WERI-Rb-1 (cell line): ENCODE results near the gene PACS1.

Source experiments
- DNase-seq: peaks from one replicate; pipeline ENCODE4 v3.0.0-alpha.2; 2020
- H3K27ac ChIP-seq: fragments of 250-450 bp; sonication (Bioruptor Pico); 2 replicates; pipeline ENCODE4 v1.5.1; 2020; ENCODE audit warnings: mild to moderate bottlenecking, moderate library complexity
- H3K27me3 ChIP-seq: fragments of 250-450 bp; sonication (Bioruptor Pico); 2 replicates; pipeline ENCODE4 v1.5.1; 2021; ENCODE audit warnings: mild to moderate bottlenecking, low read depth, moderate library complexity; ENCODE audit not compliant: insufficient read depth, severe bottlenecking
- H3K36me3 ChIP-seq: fragments of 250-450 bp; sonication (Bioruptor Pico); 2 replicates; pipeline ENCODE4 v1.5.1; 2020; ENCODE audit warnings: mild to moderate bottlenecking, moderate library complexity
- H3K4me3 ChIP-seq: 2 replicates; pipeline ENCODE4 v1.5.1; 2011; ENCODE audit warnings: low read depth, mild to moderate bottlenecking, control low read depth, low read length
- H3K9me3 ChIP-seq: fragments of 250-450 bp; sonication (Bioruptor Pico); 2 replicates; pipeline ENCODE4 v1.5.1; 2021; ENCODE audit warnings: mild to moderate bottlenecking, moderate library complexity; ENCODE audit not compliant: severe bottlenecking
- TF ChIP-seq, protein P1 (sequence below): IDR thresholded peaks from 2 replicates; pipeline ENCODE4 v1.5.1; 2011; ENCODE audit warnings: low read depth, mild to moderate bottlenecking, control low read depth, inconsistent platforms, low read length

PACS1 gene

GRCh38 chr11:66231561-66231960, 161.5 kb downstream of the PACS1 start:
- H3K9me3 ChIP-seq: no peaks in the 10 kb centered on the region
- no peaks in the 10 kb centered on the region for H3K27me3 ChIP-seq
- no peak overlapping the region for H3K4me3 ChIP-seq
- no peak for DNase-seq
- TF ChIP-seq, protein P1, sequence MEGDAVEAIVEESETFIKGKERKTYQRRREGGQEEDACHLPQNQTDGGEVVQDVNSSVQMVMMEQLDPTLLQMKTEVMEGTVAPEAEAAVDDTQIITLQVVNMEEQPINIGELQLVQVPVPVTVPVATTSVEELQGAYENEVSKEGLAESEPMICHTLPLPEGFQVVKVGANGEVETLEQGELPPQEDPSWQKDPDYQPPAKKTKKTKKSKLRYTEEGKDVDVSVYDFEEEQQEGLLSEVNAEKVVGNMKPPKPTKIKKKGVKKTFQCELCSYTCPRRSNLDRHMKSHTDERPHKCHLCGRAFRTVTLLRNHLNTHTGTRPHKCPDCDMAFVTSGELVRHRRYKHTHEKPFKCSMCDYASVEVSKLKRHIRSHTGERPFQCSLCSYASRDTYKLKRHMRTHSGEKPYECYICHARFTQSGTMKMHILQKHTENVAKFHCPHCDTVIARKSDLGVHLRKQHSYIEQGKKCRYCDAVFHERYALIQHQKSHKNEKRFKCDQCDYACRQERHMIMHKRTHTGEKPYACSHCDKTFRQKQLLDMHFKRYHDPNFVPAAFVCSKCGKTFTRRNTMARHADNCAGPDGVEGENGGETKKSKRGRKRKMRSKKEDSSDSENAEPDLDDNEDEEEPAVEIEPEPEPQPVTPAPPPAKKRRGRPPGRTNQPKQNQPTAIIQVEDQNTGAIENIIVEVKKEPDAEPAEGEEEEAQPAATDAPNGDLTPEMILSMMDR: no peak
- peaks cover 38% of the 10 kb centered on the region for H3K36me3 ChIP-seq
- H3K27ac ChIP-seq: no peak overlapping the region

- Histone ChIP-seq H3K9me3 (no peaks in the 10 kb centered on the region), H3K27me3 (no peaks in the 10 kb centered on the region), H3K36me3 (peaks cover 38% of the 10 kb centered on the region), H3K4me3 (no peak overlapping the region), H3K27ac (no peak overlapping the region)
- no peak for DNase-seq
- TF ChIP-seq, protein P1: no peak
Observed at GRCh38 chr11:66232769-66233168, 162.7 kb downstream of the PACS1 start.

GRCh38 chr11:66233301-66233700, 163.2 kb downstream of the PACS1 start:
- DNase-seq: no peak
- H3K9me3 ChIP-seq: no peaks in the 10 kb centered on the region
- TF ChIP-seq, protein P1: no peak
- H3K27me3 ChIP-seq: no peaks in the 10 kb centered on the region
- no peak overlapping the region for H3K27ac ChIP-seq
- H3K4me3 ChIP-seq: no peak overlapping the region
- H3K36me3 ChIP-seq: peaks cover 38% of the 10 kb centered on the region

- H3K27me3 ChIP-seq: no peaks in the 10 kb centered on the region
- TF ChIP-seq, protein P1: no peak
- DNase-seq: no peak
- H3K4me3 ChIP-seq: no peak overlapping the region
- H3K36me3 ChIP-seq: peaks cover 44% of the 10 kb centered on the region
- H3K9me3 ChIP-seq: no peaks in the 10 kb centered on the region
- H3K27ac ChIP-seq: no peak overlapping the region
Observed at GRCh38 chr11:66235141-66235540, 165.1 kb downstream of the PACS1 start.

DNA sequence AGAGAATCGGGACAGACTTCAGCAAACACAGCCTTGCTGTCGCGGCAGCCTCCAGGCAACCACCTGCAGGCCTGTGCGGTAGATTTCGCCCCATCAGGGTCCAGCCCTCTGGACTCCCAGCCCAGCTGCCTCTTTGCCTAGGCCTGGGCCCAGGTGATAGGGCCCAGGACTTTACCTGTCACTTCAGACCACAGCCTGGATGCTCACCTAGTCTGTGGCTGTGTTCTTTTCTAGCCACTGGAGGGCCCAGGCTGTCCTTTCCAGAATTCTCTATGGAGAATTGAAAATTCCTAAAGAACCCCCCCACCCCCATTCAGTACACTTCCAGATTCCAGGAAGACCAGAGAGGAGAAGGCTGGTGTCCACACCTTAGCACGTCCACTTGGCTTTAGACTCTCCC, 167.8 kb downstream of the PACS1 start:
- H3K27me3 ChIP-seq: no peaks in the 10 kb centered on the region
- peaks cover 29% of the 10 kb centered on the region for H3K36me3 ChIP-seq
- H3K27ac ChIP-seq: no peak overlapping the region
- H3K4me3 ChIP-seq: no peak overlapping the region
- H3K9me3 ChIP-seq: no peaks in the 10 kb centered on the region
- TF ChIP-seq, protein P1: no peak
- DNase-seq: no peak

GRCh38 chr11:66238786-66239413, 168.8 kb downstream of the PACS1 start:
- TF ChIP-seq, protein P1: no peak
- H3K36me3 ChIP-seq: peaks cover 27% of the 10 kb centered on the region
- no peak overlapping the region for H3K27ac ChIP-seq
- H3K9me3 ChIP-seq: no peaks in the 10 kb centered on the region
- H3K4me3 ChIP-seq: no peak overlapping the region
- H3K27me3 ChIP-seq: no peaks in the 10 kb centered on the region
- no peak for DNase-seq
